Bronchial epithelial cell (primary cell): ENCODE data around the gene SEC16A. TPM values are rescaled to one million over a fixed set of nuclear protein-coding genes. Genes with fewer than 3 reads are reported as not detected.

Experiments
- DNase-seq: peaks from one replicate; pipeline ENCODE4 v3.0.0-alpha.2; 2010; ENCODE audit warnings: low read depth
- FAIRE-seq: peaks from 2 replicates; lab custom pipeline; 2011; peaks lifted over from hg19 to GRCh38; lab: Jason Lieb, UNC
- H3K27me3 ChIP-seq: 2 replicates; pipeline ENCODE4 v1.5.1; 2011; ENCODE audit warnings: low read length; ENCODE audit not compliant: control insufficient read depth, insufficient read depth
- H3K36me3 ChIP-seq: 2 replicates; pipeline ENCODE4 v1.5.1; 2011; ENCODE audit warnings: low read length; ENCODE audit not compliant: control insufficient read depth, insufficient read depth
- H3K4me3 ChIP-seq: 2 replicates; pipeline ENCODE4 v1.5.1; 2011; ENCODE audit warnings: mild to moderate bottlenecking, low read depth, low read length, control low read depth
- CTCF ChIP-seq: IDR thresholded peaks from 2 replicates; pipeline ENCODE4 v1.5.1; 2011; ENCODE audit warnings: mild to moderate bottlenecking, moderate library complexity, low read length, control low read depth, inconsistent platforms; ENCODE audit not compliant: insufficient read depth, severe bottlenecking
- total RNA-seq: library from RNA; depleted of rRNA; stranded (reverse); fragments of >200 nt; gene quantifications from 2 replicates; pipeline ENCODE4 v1.2.1, GENCODE V29; 2014

Gene SEC16A
- total RNA-seq, 1 donor from 2014 or later, result 13.7 TPM

- DNase-seq, result no peak
Observed at GRCh38 chr9:136460772-136461325, 22.0 kb downstream of the SEC16A start.

GRCh38 chr9:136459425-136459824 lies 23.4 kb downstream of the SEC16A start:
- DNase-seq (no peak), FAIRE-seq (no peak)
- Histone ChIP-seq H3K4me3 (no peak overlapping the region), H3K27me3 (no peaks in the 10 kb centered on the region), H3K36me3 (peaks cover 59% of the 10 kb centered on the region)
- TF ChIP-seq CTCF, result no peak

More at GRCh38 chr9:136460772-136461325, 22.0 kb downstream of the SEC16A start:
- Histone ChIP-seq H3K4me3 (no peak overlapping the region), H3K27me3 (no peaks in the 10 kb centered on the region), H3K36me3 (peaks cover 54% of the 10 kb centered on the region)
- no peak for FAIRE-seq
- TF ChIP-seq CTCF, result no peak

GRCh38 chr9:136457326-136457725 lies 25.5 kb downstream of the SEC16A start:
- TF ChIP-seq CTCF, result no peak
- DNase-seq, result no peak
- no peak overlapping the region for H3K4me3 ChIP-seq
- peaks cover 52% of the 10 kb centered on the region for H3K36me3 ChIP-seq
- FAIRE-seq, result no peak
- H3K27me3 ChIP-seq, result no peaks in the 10 kb centered on the region

DNA sequence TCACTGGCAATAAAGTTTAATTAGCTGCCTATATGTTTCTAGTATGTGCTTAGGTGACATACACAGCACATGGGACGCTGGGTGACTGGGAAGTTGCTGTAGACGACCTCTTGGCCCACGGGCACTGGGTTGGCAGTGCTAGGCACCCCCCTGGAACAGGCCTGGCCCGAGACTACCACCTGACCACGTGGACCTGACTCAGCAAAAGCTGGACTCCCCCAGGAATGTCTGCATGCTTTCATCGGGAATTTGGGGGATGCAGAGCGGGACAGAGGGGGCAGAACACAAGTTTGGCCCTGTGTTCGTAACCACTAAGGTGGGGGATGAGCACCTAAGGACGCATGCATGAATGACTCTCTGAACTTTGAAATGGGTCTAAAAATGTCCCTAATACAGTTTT lies 26.6 kb downstream of the SEC16A start:
- H3K4me3 ChIP-seq, result no peak overlapping the region
- FAIRE-seq (no peak), DNase-seq (no peak)
- TF ChIP-seq CTCF, result no peak
- no peaks in the 10 kb centered on the region for H3K27me3 ChIP-seq
- peaks cover 52% of the 10 kb centered on the region for H3K36me3 ChIP-seq

- no peaks in the 10 kb centered on the region for H3K27me3 ChIP-seq
- H3K4me3 ChIP-seq, result no peak overlapping the region
- FAIRE-seq (no peak), DNase-seq (no peak)
- H3K36me3 ChIP-seq, result peaks cover 55% of the 10 kb centered on the region
- no peak for TF ChIP-seq CTCF
Observed at GRCh38 chr9:136455043-136456002, 27.5 kb downstream of the SEC16A start.
